HepG2 (cell line): ENCODE measurements around the gene PEPD. TPM values are rescaled to one million over a fixed set of nuclear protein-coding genes. Genes with fewer than 3 reads are reported as not detected.

Source experiments
- ATAC-seq: fragments of 200-7000 bp; cut with Tn5 transposase; 3 replicates; pipeline ENCODE4 v1.9.1; 2020; ENCODE audit warnings: mild to moderate bottlenecking, moderate library complexity
- BruUV-seq: library from RNA; stranded (reverse); fragments of 400-500 nt; replicated peaks from 2 replicates; lab custom pipeline; 2021; lab: Mats Ljungman, UMichigan
- CTCF ChIA-PET: fragments of 300-600 bp; formaldehyde crosslinking; extraction: SDS; loops from one replicate; lab custom pipeline; 2021; ENCODE audit warnings: low total read pairs, inconsistent platforms, low intra/inter-chr PET ratio; lab: Yijun Ruan, JAX
- POLR2A ChIA-PET: fragments of 350-600 bp; sonication (Branson Sonifier 250); formaldehyde crosslinking; loops from one replicate; lab custom pipeline; 2020; ENCODE audit warnings: antibody characterized with exemption, inconsistent platforms; lab: Yijun Ruan, JAX
- DNase-seq: peaks from one replicate; pipeline ENCODE4 v3.0.0-alpha.2; 2015; ENCODE audit warnings: low spot score
- FAIRE-seq: peaks from 3 replicates; lab custom pipeline; 2011; peaks lifted over from hg19 to GRCh38; lab: Jason Lieb, UNC
- H2AFZ ChIP-seq: one replicate; pipeline ENCODE4 v1.6.1; 2011; ENCODE audit warnings: low read length, inconsistent platforms
- H3K27ac ChIP-seq: fragments of 300-600 bp; 3 replicates; pipeline ENCODE4 v1.8.0; 2011; ENCODE audit warnings: mixed run types, mild to moderate bottlenecking, mixed read lengths, low read length, inconsistent platforms; ENCODE audit not compliant: insufficient read depth; ENCODE audit errors: extremely low read length
- H3K27me3 ChIP-seq, 2 experiments: fragments of 200-600 bp in 1 of 2; 2 replicates in 1 of 2; 3 replicates in 1 of 2; pipeline versions ENCODE4 v1.6.0 to v1.8.0; 2011; ENCODE audit warnings: low read length in 2 of 2, mild to moderate bottlenecking in 2 of 2, moderate library complexity in 2 of 2, inconsistent platforms in 1 of 2; ENCODE audit not compliant: insufficient read depth in 2 of 2, control insufficient read depth in 1 of 2
- H3K36me3 ChIP-seq, 2 experiments: fragments of 200-600 bp in 1 of 2; replicated peaks in 1 of 2; 2 replicates in 1 of 2; 3 replicates in 1 of 2; pipeline versions ENCODE4 v1.5.1 to v1.8.0; 2011; ENCODE audit warnings: low read length in 2 of 2, inconsistent platforms in 1 of 2; ENCODE audit not compliant: insufficient read depth in 2 of 2, control insufficient read depth in 1 of 2
- H3K4me1 ChIP-seq: 2 replicates; pipeline ENCODE4 v1.5.1; 2012; ENCODE audit warnings: low read length, inconsistent platforms; ENCODE audit not compliant: insufficient read depth
- H3K4me2 ChIP-seq: 2 replicates; pipeline ENCODE4 v1.6.0; 2011; ENCODE audit warnings: low read depth, low read length, inconsistent platforms
- H3K4me3 ChIP-seq, 3 experiments: fragments of 200-600 bp in 1 of 3; sonication (generic), shearing (Covaris generic) in 1 of 3; replicated peaks in 1 of 3; 2 replicates each; pipeline ENCODE4 v1.5.1; 2011 to 2016; ENCODE audit warnings: low read length in 3 of 3, inconsistent platforms in 2 of 3, low read depth in 2 of 3, mild to moderate bottlenecking in 2 of 3, control low read depth in 1 of 3, mixed read lengths in 1 of 3; ENCODE audit not compliant: insufficient read depth in 1 of 3
- H3K79me2 ChIP-seq: one replicate; pipeline ENCODE4 v1.6.1; 2011; ENCODE audit warnings: low read length, inconsistent platforms; ENCODE audit not compliant: insufficient read depth
- H3K9ac ChIP-seq: 2 replicates; pipeline ENCODE4 v1.6.0; 2011; ENCODE audit warnings: mild to moderate bottlenecking, low read depth, low read length, inconsistent platforms; ENCODE audit not compliant: insufficient read depth
- H3K9me3 ChIP-seq: 2 replicates; pipeline ENCODE4 v1.5.1; 2012; ENCODE audit warnings: mild to moderate bottlenecking, low read length
- H4K20me1 ChIP-seq: 2 replicates; pipeline ENCODE4 v1.6.0; 2011; ENCODE audit warnings: inconsistent platforms, mild to moderate bottlenecking, low read length, moderate library complexity; ENCODE audit not compliant: insufficient read depth
- BCLAF1 ChIP-seq: fragments of 450-650 bp; IDR thresholded peaks from 2 replicates; pipeline ENCODE4 v1.6.1; 2017; ENCODE audit warnings: mild to moderate bottlenecking
- CAMTA2 ChIP-seq: sonication (generic); formaldehyde crosslinking; IDR thresholded peaks from 2 replicates; pipeline ENCODE4 v1.4.0; 2020; ENCODE audit warnings: mild to moderate bottlenecking, missing genetic modification reagents, borderline replicate concordance
- FOXJ3 ChIP-seq: sonication (generic); formaldehyde crosslinking; IDR thresholded peaks from 2 replicates; pipeline ENCODE4 v1.4.0; 2020; ENCODE audit warnings: missing genetic modification reagents, mild to moderate bottlenecking, borderline replicate concordance
- MYC ChIP-seq: sonication (generic); formaldehyde crosslinking; IDR thresholded peaks from 2 replicates; pipeline ENCODE4 v1.9.0; 2021; ENCODE audit warnings: missing genetic modification reagents, borderline replicate concordance
- NAIF1 ChIP-seq: sonication (generic); formaldehyde crosslinking; IDR thresholded peaks from 2 replicates; pipeline ENCODE4 v1.5.0; 2020; ENCODE audit warnings: mild to moderate bottlenecking, missing genetic modification reagents, borderline replicate concordance
- NBN ChIP-seq: fragments of 450-650 bp; conservative IDR thresholded peaks from 2 replicates; pipeline ENCODE4 v1.6.1; 2017
- NCOA2 ChIP-seq: sonication (generic); formaldehyde crosslinking; IDR thresholded peaks from 2 replicates; pipeline ENCODE4 v1.8.0; 2022; ENCODE audit warnings: inconsistent platforms
- NPAS2 ChIP-seq: sonication (generic); formaldehyde crosslinking; IDR thresholded peaks from 2 replicates; pipeline ENCODE4 v1.8.0; 2022; ENCODE audit warnings: mild to moderate bottlenecking, missing genetic modification reagents, borderline replicate concordance
- PBX2 ChIP-seq: IDR thresholded peaks from 2 replicates; pipeline ENCODE4 v1.6.1; 2016; ENCODE audit warnings: control low read depth
- RFXANK ChIP-seq: IDR thresholded peaks from 2 replicates; pipeline ENCODE4 v1.6.1; 2016
- SIX4 ChIP-seq: sonication (generic); formaldehyde crosslinking; IDR thresholded peaks from 2 replicates; pipeline ENCODE4 v1.4.0; 2020; ENCODE audit warnings: missing genetic modification reagents
- ZBTB1 ChIP-seq: sonication (generic); formaldehyde crosslinking; IDR thresholded peaks from 2 replicates; pipeline ENCODE4 v1.4.0; 2020; ENCODE audit warnings: missing genetic modification reagents, borderline replicate concordance
- ZIK1 ChIP-seq: sonication (generic); formaldehyde crosslinking; IDR thresholded peaks from 2 replicates; pipeline ENCODE4 v1.5.0; 2020; ENCODE audit warnings: mild to moderate bottlenecking, low read depth, missing genetic modification reagents, borderline replicate concordance
- ZNF234 ChIP-seq: sonication (generic); formaldehyde crosslinking; conservative IDR thresholded peaks from 2 replicates; pipeline ENCODE4 v1.5.1; 2020; ENCODE audit warnings: mild to moderate bottlenecking, missing genetic modification reagents
- ZNF260 ChIP-seq: sonication (generic); formaldehyde crosslinking; IDR thresholded peaks from 2 replicates; pipeline ENCODE4 v1.4.0; 2020; ENCODE audit warnings: missing genetic modification reagents, low read depth, mild to moderate bottlenecking, borderline replicate concordance
- WGBS: methylation state at CpG from one replicate; pipeline ENCODE4 v1.1.6; 2017; ENCODE audit warnings: low lambda C conversion rate; 5-methylcytosine and 5-hydroxymethylcytosine counted together
- in situ Hi-C: cut with HindIII; loops from 2 replicates; pipeline ENCODE4 v1.10.0; 2017; ENCODE audit warnings: low pct_unique_long_range_greater_than_20kb; ENCODE audit not compliant: extremely low pct_ligation_motif_present
- intact Hi-C: fragments of 100-400 bp; cut with micrococcal nuclease; formaldehyde crosslinking; loops from one replicate; pipeline ENCODE4 v1.10.0; 2022; ENCODE audit not compliant: unreplicated experiment
- polyA plus RNA-seq, 8 experiments: library from polyadenylated mRNA; depleted of rRNA in 3 of 8; stranded (reverse) in 7 of 8; unstranded in 1 of 8; fragments of >200 nt; fragmentation: Illumina TruSeq in 4 of 8; extraction: Trizol in 4 of 8; gene quantifications; 2 replicates each; pipeline versions ENCODE4 v1.2.1 to v1.2.3, GENCODE V29; 2011 to 2016; ENCODE audit warnings: low read depth in 4 of 8, missing spikeins in 1 of 8, mixed read lengths in 1 of 8; ENCODE audit not compliant: insufficient read depth in 1 of 8
- total RNA-seq, 5 experiments: library from RNA; depleted of rRNA; stranded (reverse); fragments of >200 nt; fragmentation: Illumina TruSeq; extraction: Trizol; gene quantifications; 2 replicates each; pipeline ENCODE4 v1.2.3, GENCODE V29; 2016; ENCODE audit warnings: low read depth in 1 of 5

PEPD gene
- total and polyA plus RNA-seq, 2 of the 13 experiments (the other 11 are each of a cell fraction or from before 2014, with no cell fraction given) = 60.7 to 75.1 TPM

- H3K4me1 ChIP-seq = no peaks in the 10 kb centered on the region
- ChIA-PET POLR2A (no interaction called here), CTCF (no interaction called here)
- DNase-seq = no peak
- intact Hi-C loops (no loop called here), in situ Hi-C loops (no loop called here)
- no peak overlapping the region for H3K9ac ChIP-seq
- no peaks in the 10 kb centered on the region for H3K79me2 ChIP-seq
- no peak overlapping the region for H3K4me2 ChIP-seq
- no TSS peak for BruUV-seq
- TF ChIP-seq NPAS2 (CRISPR knock-in tag) (no peak), PBX2 (CRISPR knock-in tag) (no peak), MYC (no peak), SIX4 (no peak), NAIF1 (CRISPR knock-in tag) (no peak), BCLAF1 (no peak), CAMTA2 (CRISPR knock-in tag) (no peak), ZIK1 (CRISPR knock-in tag) (no peak), NBN (no peak), ZNF260 (CRISPR knock-in tag) (no peak), NCOA2 (CRISPR knock-in tag) (no peak), ZBTB1 (CRISPR knock-in tag) (no peak), RFXANK (CRISPR knock-in tag) (no peak), ZNF234 (CRISPR knock-in tag) (no peak), FOXJ3 (CRISPR knock-in tag) (no peak)
- FAIRE-seq = no peak
- H4K20me1 ChIP-seq = no peaks in the 10 kb centered on the region
- no peak; the same call in 2 of the 3 replicates for ATAC-seq
- no peaks in the 10 kb centered on the region for H3K27me3 ChIP-seq
- H3K36me3 ChIP-seq = peaks cover 0 to 2% of the 10 kb centered on the region in 2 experiments; a peak in 3 of 5 replicates
- WGBS = 98% methylated on average over 14 of the region's 31 CpGs
- H3K9me3 ChIP-seq = no peaks in the 10 kb centered on the region
- no peak overlapping the region for H2AFZ ChIP-seq
- no peak overlapping the region for H3K4me3 ChIP-seq
- no peak overlapping the region for H3K27ac ChIP-seq
These were observed 53.0 kb downstream of the PEPD start for GRCh38 chr19:33468361-33469170.
